ENCODE data around the gene ENGASE.

The ENGASE gene

GRCh38 chr17:79079421-79080200 is 5.0 kb downstream of the ENGASE start:
- Histone ChIP-seq H3K36me3 (ENCODE audit: low read length) (no peaks in the 10 kb centered on the region), H3K79me2 (ENCODE audit: insufficient read depth, low read length) (no peaks in the 10 kb centered on the region), H3K9me3 (ENCODE audit: insufficient read depth, low read length) (no peaks in the 10 kb centered on the region)

GRCh38 chr17:79080349-79080748 is 5.7 kb downstream of the ENGASE start:
- Histone ChIP-seq H4K20me1 (ENCODE audit: low read depth, low read length) (no peaks in the 10 kb centered on the region), H3K36me3 (ENCODE audit: low read length) (no peaks in the 10 kb centered on the region), H3K9ac (ENCODE audit: low read length) (no peak overlapping the region), H3K4me2 (ENCODE audit: low read depth, low read length, poor library complexity, severe bottlenecking) (no peak overlapping the region), H3K4me3 (ENCODE audit: insufficient read depth, low read length, poor library complexity, severe bottlenecking) (no peak overlapping the region), H2AFZ (ENCODE audit: low read depth, low read length, severe bottlenecking) (no peak overlapping the region), H3K27me3 (ENCODE audit: low read length) (no peaks in the 10 kb centered on the region), H3K27ac (ENCODE audit: low read depth, low read length) (no peak overlapping the region), H3K79me2 (ENCODE audit: insufficient read depth, low read length) (no peaks in the 10 kb centered on the region), H3F3A (ENCODE audit: insufficient read depth) (no peaks in the 10 kb centered on the region), H3K9me2 (replicated peaks; ENCODE audit: insufficient read depth, low read length) (no peaks in the 10 kb centered on the region), H3K9me3 (ENCODE audit: insufficient read depth, low read length) (no peaks in the 10 kb centered on the region)
- TF ChIP-seq EZH2phosphoT487 (conservative IDR thresholded peaks at IDR 0.05; ENCODE audit: low read length), result no peak
- TF ChIP-seq, protein P1, sequence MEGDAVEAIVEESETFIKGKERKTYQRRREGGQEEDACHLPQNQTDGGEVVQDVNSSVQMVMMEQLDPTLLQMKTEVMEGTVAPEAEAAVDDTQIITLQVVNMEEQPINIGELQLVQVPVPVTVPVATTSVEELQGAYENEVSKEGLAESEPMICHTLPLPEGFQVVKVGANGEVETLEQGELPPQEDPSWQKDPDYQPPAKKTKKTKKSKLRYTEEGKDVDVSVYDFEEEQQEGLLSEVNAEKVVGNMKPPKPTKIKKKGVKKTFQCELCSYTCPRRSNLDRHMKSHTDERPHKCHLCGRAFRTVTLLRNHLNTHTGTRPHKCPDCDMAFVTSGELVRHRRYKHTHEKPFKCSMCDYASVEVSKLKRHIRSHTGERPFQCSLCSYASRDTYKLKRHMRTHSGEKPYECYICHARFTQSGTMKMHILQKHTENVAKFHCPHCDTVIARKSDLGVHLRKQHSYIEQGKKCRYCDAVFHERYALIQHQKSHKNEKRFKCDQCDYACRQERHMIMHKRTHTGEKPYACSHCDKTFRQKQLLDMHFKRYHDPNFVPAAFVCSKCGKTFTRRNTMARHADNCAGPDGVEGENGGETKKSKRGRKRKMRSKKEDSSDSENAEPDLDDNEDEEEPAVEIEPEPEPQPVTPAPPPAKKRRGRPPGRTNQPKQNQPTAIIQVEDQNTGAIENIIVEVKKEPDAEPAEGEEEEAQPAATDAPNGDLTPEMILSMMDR (IDR thresholded peaks at IDR 0.05; ENCODE audit: insufficient read depth, low read length, poor library complexity, severe bottlenecking), result no peak

More at GRCh38 chr17:79079421-79080200, 5.0 kb downstream of the ENGASE start:
- Histone ChIP-seq H3K4me2 (ENCODE audit: low read depth, low read length, poor library complexity, severe bottlenecking) (no peak overlapping the region), H3K4me3 (ENCODE audit: insufficient read depth, low read length, poor library complexity, severe bottlenecking) (no peak overlapping the region), H3K9me2 (replicated peaks; ENCODE audit: insufficient read depth, low read length) (no peaks in the 10 kb centered on the region), H4K20me1 (ENCODE audit: low read depth, low read length) (no peaks in the 10 kb centered on the region), H3F3A (ENCODE audit: insufficient read depth) (no peaks in the 10 kb centered on the region), H2AFZ (ENCODE audit: low read depth, low read length, severe bottlenecking) (no peak overlapping the region), H3K9ac (ENCODE audit: low read length) (no peak overlapping the region), H3K27ac (ENCODE audit: low read depth, low read length) (no peak overlapping the region), H3K27me3 (ENCODE audit: low read length) (no peaks in the 10 kb centered on the region)
- TF ChIP-seq, protein P1 (IDR thresholded peaks at IDR 0.05; ENCODE audit: insufficient read depth, low read length, poor library complexity, severe bottlenecking), result no peak
- TF ChIP-seq EZH2phosphoT487 (conservative IDR thresholded peaks at IDR 0.05; ENCODE audit: low read length), result no peak

DNA sequence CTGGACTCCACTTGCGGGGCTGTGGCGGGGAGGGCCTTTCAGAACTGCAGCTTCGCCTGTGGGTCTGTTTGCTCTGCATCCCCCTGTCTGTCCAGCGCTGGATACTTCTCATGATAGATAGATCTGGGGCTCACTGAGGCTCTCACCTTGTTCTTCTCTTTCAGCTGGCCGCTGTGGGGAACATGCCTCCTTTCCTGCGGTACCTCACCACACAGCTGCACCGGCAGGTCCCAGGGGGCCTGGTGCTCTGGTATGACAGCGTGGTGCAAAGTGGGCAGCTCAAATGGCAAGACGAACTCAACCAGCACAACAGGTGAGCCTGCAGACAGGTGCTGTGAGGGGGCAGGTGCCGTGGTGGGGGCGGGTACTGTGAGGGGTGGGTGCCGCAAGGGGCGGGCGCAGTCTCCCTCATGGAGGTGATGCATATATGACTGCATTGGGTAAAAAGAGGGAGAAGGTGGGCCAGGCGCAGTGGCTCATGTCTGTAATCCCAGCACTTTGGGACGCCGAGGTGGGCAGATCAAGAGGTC is 6.2 kb downstream of the ENGASE start:
- Histone ChIP-seq H3K4me3 (ENCODE audit: insufficient read depth, low read length, poor library complexity, severe bottlenecking) (no peak overlapping the region), H4K20me1 (ENCODE audit: low read depth, low read length) (no peaks in the 10 kb centered on the region), H3F3A (ENCODE audit: insufficient read depth) (no peaks in the 10 kb centered on the region), H2AFZ (ENCODE audit: low read depth, low read length, severe bottlenecking) (no peak overlapping the region), H3K9ac (ENCODE audit: low read length) (no peak overlapping the region), H3K27me3 (ENCODE audit: low read length) (no peaks in the 10 kb centered on the region), H3K4me2 (ENCODE audit: low read depth, low read length, poor library complexity, severe bottlenecking) (no peak overlapping the region), H3K9me2 (replicated peaks; ENCODE audit: insufficient read depth, low read length) (no peaks in the 10 kb centered on the region), H3K27ac (ENCODE audit: low read depth, low read length) (no peak overlapping the region), H3K36me3 (ENCODE audit: low read length) (no peaks in the 10 kb centered on the region), H3K79me2 (ENCODE audit: insufficient read depth, low read length) (no peaks in the 10 kb centered on the region), H3K9me3 (ENCODE audit: insufficient read depth, low read length) (no peaks in the 10 kb centered on the region)
- no peak for TF ChIP-seq EZH2phosphoT487 (conservative IDR thresholded peaks at IDR 0.05; ENCODE audit: low read length)
- TF ChIP-seq, protein P1 (IDR thresholded peaks at IDR 0.05; ENCODE audit: insufficient read depth, low read length, poor library complexity, severe bottlenecking), result no peak

All from SU-DHL-6 (cell line).